Colonic mucosa (tissue), 4 donors: Measurements from ENCODE around the gene BAG5. TPM values are rescaled to one million over a fixed set of nuclear protein-coding genes. Genes with fewer than 3 reads are reported as not detected.
"Not testable (repeated sequence)": the region's sequence is repeated elsewhere in the genome, so short reads cannot be mapped to it uniquely, and the experiment has no call there.

Experiments
- DNase-seq: peaks from one replicate; pipeline ENCODE4 v3.0.0-alpha.2; 2020
- H3K27ac ChIP-seq: fragments of 200-600 bp; one replicate; pipeline ENCODE4 v1.8.0; 2021
- H3K27me3 ChIP-seq: fragments of 200-600 bp; one replicate; pipeline ENCODE4 v1.8.0; 2021
- H3K36me3 ChIP-seq: fragments of 200-600 bp; one replicate; pipeline ENCODE4 v1.8.0; 2021
- H3K4me1 ChIP-seq: fragments of 200-600 bp; one replicate; pipeline ENCODE4 v1.8.0; 2021; ENCODE audit warnings: mild to moderate bottlenecking
- H3K4me3 ChIP-seq: fragments of 200-600 bp; one replicate; pipeline ENCODE4 v1.8.0; 2021
- H3K9ac ChIP-seq, 2 donors: one replicate each; pipeline ENCODE4 v1.7.0; 2013; ENCODE audit warnings: control low read depth in 2 of 2, low read depth in 2 of 2, low read length in 2 of 2
- H3K9me3 ChIP-seq: fragments of 200-600 bp; one replicate; pipeline ENCODE4 v1.8.0; 2021
- CTCF ChIP-seq: fragments of 200-600 bp; IDR thresholded peaks from one replicate; pipeline ENCODE4 v1.8.0; 2022; ENCODE audit warnings: antibody characterized with exemption, mild to moderate bottlenecking
- intact Hi-C: fragments of 100-400 bp; cut with DNase I; formaldehyde crosslinking; loops from one replicate; pipeline ENCODE4 v1.14.1; 2022
- total RNA-seq, 2 donors: library from RNA; stranded (reverse); fragmentation: NEBNext Ultra II Directional in 1 of 2; extraction: Animal tissue kit (Norgen Biotek cat#: 25700) in 1 of 2; gene quantifications; one replicate each; pipeline ENCODE4 v1.2.1, GENCODE V29; 2021
- donor health status: healthy.
- donor health status: DM: no; HTN: no; CAD: no.
- donor health status: DM: no; HTN: no; CAD: no.

BAG5 gene
- total RNA-seq: 10 to 100 TPM; 26.8 to 29.7 TPM

GRCh38 chr14:103562429-103563225 is at the start of gene BAG5, which contains the start of gene COA8:
TSS of gene BAG5 (minus strand) at chr14:103562657. CDS start at chr14:103561164, 1,493 bp downstream.
TSS of gene COA8 (plus strand) at chr14:103562960. CDS start at chr14:103563002, 42 bp downstream.
- intact Hi-C loops: no loop called here
- Histone ChIP-seq H3K4me1 (peaks cover 9% of the 10 kb centered on the region), H3K27me3 (no peaks in the 10 kb centered on the region)

GRCh38 chr14:103611215-103611614 is 48.8 kb upstream of the BAG5 start:
- Histone ChIP-seq H3K27me3 (no peaks in the 10 kb centered on the region), H3K27ac (no peak overlapping the region), H3K9ac (no peak overlapping the region), H3K9me3 (no peaks in the 10 kb centered on the region), H3K4me1 (peaks cover 10% of the 10 kb centered on the region), H3K36me3 (no peaks in the 10 kb centered on the region), H3K4me3 (no peak overlapping the region)
- intact Hi-C loops: no loop called here
- DNase-seq: no peak
- no peak for TF ChIP-seq CTCF

More at GRCh38 chr14:103562429-103563225, at the start of gene BAG5, which contains the start of gene COA8:
- Histone ChIP-seq H3K9me3 (no peaks in the 10 kb centered on the region), H3K36me3 (no peaks in the 10 kb centered on the region), H3K4me3 (peak within 1 kb of the TSS; percentile 99), H3K27ac (peak within 1 kb of the TSS; percentile 93), H3K9ac (peak within 1 kb of the TSS; percentile 90 to 97)
- peak; percentile 89 for DNase-seq
- TF ChIP-seq CTCF: no peak

GRCh38 chr14:103609081-103609480 is 46.6 kb upstream of the BAG5 start:
- DNase-seq, H3K9me3 ChIP-seq, H3K27me3 ChIP-seq, H3K4me1 ChIP-seq, H3K27ac ChIP-seq, intact Hi-C loops, H3K9ac ChIP-seq, H3K4me3 ChIP-seq, H3K36me3 ChIP-seq: not testable (repeated sequence)

GRCh38 chr14:103607822-103608221 is 45.4 kb upstream of the BAG5 start:
- Histone ChIP-seq H3K4me1 (peaks cover 10% of the 10 kb centered on the region), H3K9ac (no peak overlapping the region), H3K27ac (no peak overlapping the region), H3K27me3 (no peaks in the 10 kb centered on the region), H3K36me3 (no peaks in the 10 kb centered on the region), H3K4me3 (no peak overlapping the region), H3K9me3 (no peaks in the 10 kb centered on the region)
- TF ChIP-seq CTCF: no peak
- no peak for DNase-seq
- intact Hi-C loops: no loop called here

- H3K9ac ChIP-seq: no peak overlapping the region
- no peaks in the 10 kb centered on the region for H3K36me3 ChIP-seq
- H3K27me3 ChIP-seq: no peaks in the 10 kb centered on the region
- peaks cover 10% of the 10 kb centered on the region for H3K4me1 ChIP-seq
- TF ChIP-seq CTCF: no peak
- peak overlapping the region; percentile 11 for H3K4me3 ChIP-seq
- H3K27ac ChIP-seq: no peak overlapping the region
- DNase-seq: peak; percentile 80
- no peaks in the 10 kb centered on the region for H3K9me3 ChIP-seq
- intact Hi-C loops: no loop called here
Measured at GRCh38 chr14:103606963-103607668, 44.7 kb upstream of the BAG5 start.
